Kidney (tissue), 14 donors: ENCODE measurements around the gene METTL21C. TPM values are rescaled to one million over a fixed set of nuclear protein-coding genes. Genes with fewer than 3 reads are reported as not detected.

Experiments
- DNase-seq, 5 donors: peaks; one replicate each; pipeline ENCODE4 v3.0.0-alpha.2; 2013 to 2020
- FAIRE-seq: peaks from 2 replicates; lab custom pipeline; 2012; peaks lifted over from hg19 to GRCh38; lab: Jason Lieb, UNC
- H3K27ac ChIP-seq, 2 donors: one replicate each; pipeline ENCODE4 v1.7.0; 2013; ENCODE audit warnings: low read depth in 2 of 2, low read length in 2 of 2, inconsistent platforms in 1 of 2
- H3K27me3 ChIP-seq: one replicate; pipeline ENCODE4 v1.7.1; 2013; ENCODE audit warnings: low read length, inconsistent platforms; ENCODE audit not compliant: control insufficient read depth, insufficient read depth
- H3K36me3 ChIP-seq, 3 donors: one replicate each; pipeline versions ENCODE4 v1.7.0 to v1.7.1; 2013; ENCODE audit warnings: low read length in 3 of 3, control low read depth in 1 of 3, inconsistent platforms in 1 of 3; ENCODE audit not compliant: insufficient read depth in 3 of 3, control insufficient read depth in 2 of 3
- H3K4me1 ChIP-seq, 3 donors: one replicate each; pipeline versions ENCODE4 v1.7.0 to v1.7.1; 2013; ENCODE audit warnings: low read length in 3 of 3, inconsistent platforms in 1 of 3, low read depth in 1 of 3; ENCODE audit not compliant: control insufficient read depth in 2 of 3, insufficient read depth in 2 of 3
- H3K4me3 ChIP-seq, 3 donors: one replicate each; pipeline versions ENCODE4 v1.7.0 to v1.8.1; 2013; ENCODE audit warnings: low read length in 3 of 3, control low read depth in 1 of 3, inconsistent platforms in 1 of 3
- H3K9ac ChIP-seq, 3 donors: one replicate each; pipeline versions ENCODE4 v1.7.0 to v1.7.1; 2013; ENCODE audit warnings: low read length in 3 of 3, control low read depth in 1 of 3, inconsistent platforms in 1 of 3
- H3K9me3 ChIP-seq, 3 donors: one replicate each; pipeline versions ENCODE4 v1.7.0 to v1.7.1; 2013; ENCODE audit warnings: low read length in 3 of 3, control low read depth in 1 of 3, inconsistent platforms in 1 of 3; ENCODE audit not compliant: control insufficient read depth in 2 of 3, insufficient read depth in 1 of 3
- CTCF ChIP-seq: IDR thresholded peaks from 3 replicates; pipeline ENCODE4 v1.5.1; 2012; ENCODE audit warnings: mild to moderate bottlenecking, moderate library complexity, borderline replicate concordance; ENCODE audit not compliant: insufficient read depth; ENCODE audit errors: extremely low read depth
- intact Hi-C: fragments of 100-400 bp; cut with DNase I; formaldehyde crosslinking; loops from one replicate; pipeline ENCODE4 v1.11.1; 2022
- polyA plus RNA-seq: library from polyadenylated mRNA; stranded (reverse); fragments of 350-450 nt; fragmentation: Illumina TruSeq; extraction: RNeasy Lipid Tissue Mini Kit (QIAGEN cat#74804); gene quantifications from one replicate; pipeline ENCODE4 v1.2.3, GENCODE V29; 2014; ENCODE audit warnings: low read depth, low replicate concordance; ENCODE audit not compliant: insufficient read depth
- total RNA-seq: library from RNA; stranded (reverse); fragmentation: NEBNext Ultra II Directional; extraction: Animal tissue kit (Norgen Biotek cat#: 25700); gene quantifications from one replicate; pipeline ENCODE4 v1.2.1, GENCODE V29; 2021
- donor health status: control.
- donor health status: control.
- donor health status: control.
- donor health status: control.
- donor health status: control.
- donor health status: DM: yes; HTN: yes; CAD: no.
- donor health status: Normal renal cell carcinoma (clear cell type).

METTL21C gene
- total and polyA plus RNA-seq, 2 donors from 2014 or later, result not detected

DNA sequence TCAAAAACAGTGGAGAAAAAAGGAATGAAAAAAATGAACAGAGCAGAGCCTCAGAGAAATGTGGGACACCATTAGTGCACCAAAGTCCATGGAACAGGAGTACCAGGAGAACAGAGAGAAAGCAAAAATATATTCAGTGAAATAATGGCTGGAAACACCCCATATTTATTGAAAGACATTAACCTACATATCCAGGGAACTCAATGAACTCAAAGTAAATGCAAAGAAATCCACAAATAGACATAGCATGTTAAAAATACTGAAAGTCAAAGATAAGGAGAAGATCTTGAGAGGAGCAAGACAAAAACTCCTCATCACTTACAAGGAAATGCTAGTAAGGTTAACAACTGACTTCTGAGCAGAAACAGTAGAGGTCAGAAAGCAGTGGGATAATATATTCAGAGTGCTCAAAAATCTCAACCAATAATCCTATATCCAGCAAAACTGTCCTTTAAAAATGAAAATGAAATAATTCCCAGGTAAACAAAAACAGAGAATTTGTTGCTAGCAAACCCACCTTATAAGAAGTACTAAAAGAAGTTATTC, 35.6 kb downstream of the METTL21C start:
- Histone ChIP-seq H3K4me3 (no peak overlapping the region), H3K9me3 (peaks cover 0 to 7% (median 0%) of the 10 kb centered on the region in 3 donors), H3K27me3 (no peaks in the 10 kb centered on the region), H3K4me1 (peaks cover 0 to 2% (median 0%) of the 10 kb centered on the region in 3 donors), H3K9ac (no peak overlapping the region), H3K36me3 (peaks cover 7 to 25% (median 13%) of the 10 kb centered on the region in 3 donors), H3K27ac (no peak overlapping the region)
- FAIRE-seq, result no peak
- intact Hi-C loops, result no loop called here
- no peak for TF ChIP-seq CTCF
- no peak for DNase-seq

- H3K9ac ChIP-seq, result no peak overlapping the region
- H3K36me3 ChIP-seq, result peaks cover 7 to 25% (median 9%) of the 10 kb centered on the region in 3 donors
- peak in 3 of 5 donors; percentile 64 to 79 (median 70) for DNase-seq
Observed at GRCh38 chr13:102658660-102659059, 36.2 kb downstream of the METTL21C start.

DNA sequence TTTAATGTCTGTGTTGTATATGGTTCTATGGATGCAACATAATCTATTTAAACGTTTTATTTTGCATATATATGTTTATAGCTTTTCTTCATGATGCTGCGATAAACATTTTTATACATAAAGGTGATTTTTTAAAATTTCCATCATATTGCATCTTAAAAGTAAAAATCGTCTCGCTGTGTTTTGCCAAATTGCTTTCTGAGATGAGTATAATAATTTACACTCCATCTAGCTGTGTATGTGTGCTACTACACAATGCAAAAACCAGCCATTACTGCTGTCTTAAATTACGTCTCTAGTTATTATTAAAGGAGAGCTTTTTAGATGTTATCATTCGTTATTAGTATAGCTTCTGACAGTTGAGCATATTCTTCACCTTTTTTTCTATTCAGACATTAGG, 37.2 kb downstream of the METTL21C start:
- peaks cover 0 to 7% (median 0%) of the 10 kb centered on the region in 3 donors for H3K9me3 ChIP-seq
- H3K27me3 ChIP-seq, result no peaks in the 10 kb centered on the region
- FAIRE-seq (no peak), DNase-seq (no peak)
- intact Hi-C loops, result no loop called here
- H3K27ac ChIP-seq, result no peak overlapping the region
- H3K4me1 ChIP-seq, result peaks cover 0 to 2% (median 0%) of the 10 kb centered on the region in 3 donors
- peak; percentile 6 for TF ChIP-seq CTCF
- peaks cover 7 to 25% (median 9%) of the 10 kb centered on the region in 3 donors for H3K36me3 ChIP-seq
- no peak overlapping the region for H3K4me3 ChIP-seq
- no peak overlapping the region for H3K9ac ChIP-seq

More at GRCh38 chr13:102658660-102659059, 36.2 kb downstream of the METTL21C start:
- Histone ChIP-seq H3K4me1 (peaks cover 0 to 2% (median 0%) of the 10 kb centered on the region in 3 donors), H3K27ac (no peak overlapping the region), H3K9me3 (peaks cover 0 to 7% (median 0%) of the 10 kb centered on the region in 3 donors), H3K4me3 (no peak overlapping the region), H3K27me3 (no peaks in the 10 kb centered on the region)
- FAIRE-seq, result no peak
- no peak for TF ChIP-seq CTCF
- intact Hi-C loops, result no loop called here

- H3K4me3 ChIP-seq, result no peak overlapping the region
- intact Hi-C loops, result no loop called here
- peaks cover 7 to 26% (median 8%) of the 10 kb centered on the region in 3 donors for H3K36me3 ChIP-seq
- H3K4me1 ChIP-seq, result peaks cover 0 to 2% (median 0%) of the 10 kb centered on the region in 3 donors
- no peak overlapping the region for H3K27ac ChIP-seq
- H3K9me3 ChIP-seq, result peaks cover 0 to 7% (median 0%) of the 10 kb centered on the region in 3 donors
- H3K9ac ChIP-seq, result no peak overlapping the region
- H3K27me3 ChIP-seq, result no peaks in the 10 kb centered on the region
- FAIRE-seq (no peak), DNase-seq (no peak)
- no peak for TF ChIP-seq CTCF
Observed at GRCh38 chr13:102654756-102655155, 40.1 kb downstream of the METTL21C start.
